Nephron progenitor cell (in vitro differentiated cells): ENCODE data around the gene DGLUCY.
"Not testable (repeated sequence)": the region's sequence is repeated elsewhere in the genome, so short reads cannot be mapped to it uniquely, and the experiment has no call there.

Experiments used
- DNase-seq: peaks from one replicate; pipeline ENCODE4 v3.0.0; 2021
- H3K27ac Mint-ChIP-seq: 2 replicates; pipeline ENCODE4 v1.8.0; 2021; ENCODE audit warnings: mild to moderate bottlenecking, moderate library complexity, mixed read lengths
- H3K27me3 Mint-ChIP-seq: 2 replicates; pipeline ENCODE4 v1.8.0; 2021; ENCODE audit warnings: mild to moderate bottlenecking, low read depth, mixed read lengths; ENCODE audit not compliant: poor library complexity
- H3K36me3 Mint-ChIP-seq: 2 replicates; pipeline ENCODE4 v1.8.0; 2021; ENCODE audit warnings: low read depth, mixed read lengths
- H3K4me1 Mint-ChIP-seq: 2 replicates; pipeline ENCODE4 v1.8.0; 2021; ENCODE audit warnings: mixed read lengths
- H3K4me3 Mint-ChIP-seq: 2 replicates; pipeline ENCODE4 v1.8.0; 2021; ENCODE audit warnings: mild to moderate bottlenecking, moderate library complexity, mixed read lengths
- H3K9me3 Mint-ChIP-seq: 2 replicates; pipeline ENCODE4 v1.8.0; 2021; ENCODE audit warnings: mild to moderate bottlenecking, moderate library complexity, mixed read lengths
- TF ChIP-seq, protein P1 (sequence below): fragments of 200-600 bp; sonication (generic); IDR thresholded peaks from 2 replicates; pipeline ENCODE4 v1.5.0; 2021; ENCODE audit warnings: antibody characterized with exemption

Gene DGLUCY

DNA sequence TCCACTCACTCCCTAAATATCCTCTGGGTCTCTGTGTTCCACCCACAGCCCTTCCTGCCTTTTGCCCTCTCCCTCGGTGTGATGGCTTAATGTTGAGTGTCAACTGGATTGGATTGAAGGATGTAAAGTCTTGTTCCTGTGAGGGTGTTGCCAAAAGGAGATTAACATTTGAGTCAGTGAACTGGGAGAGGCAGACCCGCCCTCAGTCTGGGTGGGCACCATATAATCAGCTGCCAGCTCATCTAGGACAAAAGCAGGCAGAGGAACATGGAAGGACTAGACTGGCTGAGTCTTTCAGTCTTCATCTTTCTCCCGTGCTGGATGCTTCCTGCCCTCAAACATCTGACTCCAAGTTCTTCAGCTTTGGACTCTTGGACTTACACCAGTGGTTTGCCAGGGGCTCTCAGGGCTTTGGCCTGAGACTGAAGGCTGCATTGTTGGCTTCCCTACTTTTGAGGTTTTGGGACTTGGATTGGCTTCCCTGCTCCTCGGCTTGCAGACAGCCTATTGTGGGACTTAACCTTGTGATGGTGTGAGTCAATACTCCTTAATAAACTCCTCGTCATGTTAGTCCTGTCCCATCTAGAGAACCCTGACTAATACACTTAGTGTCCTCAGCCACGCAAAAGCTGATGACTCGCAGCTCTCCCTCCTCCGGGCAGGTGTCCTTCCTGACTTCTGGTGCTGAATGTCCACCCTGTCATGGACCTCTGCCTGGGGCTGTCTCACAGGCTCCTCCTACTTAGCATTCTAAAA, 5.9 kb downstream of the DGLUCY start:
- no peak for DNase-seq
- Mint-ChIP-seq H3K4me3 (no peak overlapping the region), H3K9me3 (peaks cover 21% of the 10 kb centered on the region), H3K27me3 (peaks cover 6% of the 10 kb centered on the region), H3K27ac (peak overlapping the region; percentile 72), H3K36me3 (peaks cover 45% of the 10 kb centered on the region), H3K4me1 (peaks cover 17% of the 10 kb centered on the region)
- TF ChIP-seq, protein P1, sequence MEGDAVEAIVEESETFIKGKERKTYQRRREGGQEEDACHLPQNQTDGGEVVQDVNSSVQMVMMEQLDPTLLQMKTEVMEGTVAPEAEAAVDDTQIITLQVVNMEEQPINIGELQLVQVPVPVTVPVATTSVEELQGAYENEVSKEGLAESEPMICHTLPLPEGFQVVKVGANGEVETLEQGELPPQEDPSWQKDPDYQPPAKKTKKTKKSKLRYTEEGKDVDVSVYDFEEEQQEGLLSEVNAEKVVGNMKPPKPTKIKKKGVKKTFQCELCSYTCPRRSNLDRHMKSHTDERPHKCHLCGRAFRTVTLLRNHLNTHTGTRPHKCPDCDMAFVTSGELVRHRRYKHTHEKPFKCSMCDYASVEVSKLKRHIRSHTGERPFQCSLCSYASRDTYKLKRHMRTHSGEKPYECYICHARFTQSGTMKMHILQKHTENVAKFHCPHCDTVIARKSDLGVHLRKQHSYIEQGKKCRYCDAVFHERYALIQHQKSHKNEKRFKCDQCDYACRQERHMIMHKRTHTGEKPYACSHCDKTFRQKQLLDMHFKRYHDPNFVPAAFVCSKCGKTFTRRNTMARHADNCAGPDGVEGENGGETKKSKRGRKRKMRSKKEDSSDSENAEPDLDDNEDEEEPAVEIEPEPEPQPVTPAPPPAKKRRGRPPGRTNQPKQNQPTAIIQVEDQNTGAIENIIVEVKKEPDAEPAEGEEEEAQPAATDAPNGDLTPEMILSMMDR, result no peak

GRCh38 chr14:91123201-91123600, 9.3 kb downstream of the DGLUCY start:
- TF ChIP-seq, protein P1, result no peak
- Mint-ChIP-seq H3K27me3 (peaks cover 10% of the 10 kb centered on the region), H3K36me3 (peaks cover 58% of the 10 kb centered on the region), H3K9me3 (peaks cover 24% of the 10 kb centered on the region), H3K27ac (peak overlapping the region; percentile 59), H3K4me1 (peaks cover 20% of the 10 kb centered on the region), H3K4me3 (no peak overlapping the region)
- no peak for DNase-seq

DNA sequence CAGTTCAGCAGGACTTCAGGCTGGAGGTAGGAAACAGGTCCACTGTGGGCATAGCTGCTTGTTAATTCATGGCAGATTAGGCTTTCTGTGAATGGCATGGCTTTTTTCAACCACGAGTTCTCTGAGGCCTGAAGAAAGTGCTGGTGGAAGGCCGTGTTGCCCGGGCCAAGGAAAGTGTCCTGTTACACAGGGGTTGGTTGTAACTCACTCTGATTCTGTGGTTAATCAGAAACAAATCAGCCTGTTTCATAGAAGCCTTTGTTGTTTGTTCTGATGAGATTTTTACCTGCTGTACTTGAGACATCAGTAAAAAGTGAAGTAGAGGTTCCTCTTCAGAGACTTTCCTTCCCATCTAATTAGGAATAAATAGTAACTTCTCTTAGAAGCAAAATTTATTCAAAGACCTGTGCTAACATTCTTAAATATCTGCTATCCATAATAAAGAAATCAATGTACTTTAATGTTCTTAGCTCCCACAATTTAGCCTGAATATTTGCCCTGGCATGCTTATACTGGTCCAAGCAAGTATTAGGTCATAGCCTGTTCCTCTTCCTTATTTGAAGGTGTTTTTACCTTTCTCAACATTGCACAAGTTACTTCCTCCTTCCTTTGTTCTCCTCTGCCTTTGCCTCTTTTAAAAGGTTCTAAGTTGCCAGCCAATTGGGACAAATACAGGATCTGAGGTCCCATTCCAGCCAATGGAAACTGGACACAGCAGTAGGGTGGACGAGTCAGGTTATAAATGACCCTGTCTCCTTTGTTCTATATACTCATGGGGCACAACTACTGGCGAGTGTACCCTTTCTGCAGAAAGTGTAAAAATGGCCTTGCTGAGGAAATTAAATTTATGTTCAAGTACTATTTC, 10.8 kb downstream of the DGLUCY start:
- DNase-seq, H3K27me3 Mint-ChIP-seq, H3K4me3 Mint-ChIP-seq: not testable (repeated sequence)
- peaks cover 50% of the 10 kb centered on the region for H3K36me3 Mint-ChIP-seq
- peak overlapping the region; percentile 53 for H3K27ac Mint-ChIP-seq
- H3K9me3 Mint-ChIP-seq, result peaks cover 13% of the 10 kb centered on the region
- H3K4me1 Mint-ChIP-seq, result peaks cover 20% of the 10 kb centered on the region

- Mint-ChIP-seq H3K27me3 (peaks cover 4% of the 10 kb centered on the region), H3K36me3 (peaks cover 44% of the 10 kb centered on the region), H3K4me3 (no peak overlapping the region), H3K9me3 (peaks cover 13% of the 10 kb centered on the region), H3K4me1 (peaks cover 20% of the 10 kb centered on the region), H3K27ac (peak overlapping the region; percentile 53)
- DNase-seq, result no peak
- TF ChIP-seq, protein P1, result no peak
Measured at GRCh38 chr14:91125271-91125660, 11.4 kb downstream of the DGLUCY start.

DNA sequence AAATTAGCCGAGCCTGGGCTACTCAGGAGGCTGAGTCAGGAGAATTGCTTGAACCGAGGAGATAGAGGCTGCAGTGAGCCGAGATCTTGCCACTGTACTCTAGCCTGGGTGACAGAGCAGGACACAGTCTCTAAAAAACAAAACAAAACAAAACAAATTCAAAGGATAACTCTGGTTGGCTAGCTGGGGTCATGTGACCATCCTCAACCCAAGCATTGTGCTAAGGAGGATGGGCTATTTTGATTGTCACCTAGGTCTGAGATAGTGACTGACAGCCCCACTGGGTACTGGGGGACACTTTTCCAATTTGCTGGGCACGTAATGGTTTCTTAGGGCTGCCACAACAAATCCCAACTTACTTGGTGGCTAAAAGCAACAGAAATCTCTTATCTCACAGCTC, 11.9 kb downstream of the DGLUCY start:
- peaks cover 13% of the 10 kb centered on the region for H3K9me3 Mint-ChIP-seq
- no peak overlapping the region for H3K4me3 Mint-ChIP-seq

DNA sequence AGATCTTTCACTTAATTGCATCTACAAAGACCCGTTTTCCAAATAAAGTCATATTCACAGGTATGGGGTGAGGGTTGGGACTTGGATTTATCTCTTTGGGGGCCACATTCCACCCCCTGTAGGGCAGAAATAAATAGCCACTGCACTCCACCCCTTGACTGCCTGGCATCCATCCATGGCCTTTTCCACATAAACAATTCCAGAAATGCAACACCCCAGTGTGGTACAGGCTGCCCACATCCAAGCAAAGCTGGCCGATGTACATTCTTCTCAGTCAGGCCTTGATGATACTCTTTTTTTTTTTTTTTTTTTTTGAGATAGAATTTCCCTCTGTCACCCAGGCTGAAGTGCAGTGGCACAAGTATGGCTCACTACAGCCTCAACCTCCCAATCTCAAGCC, 12.9 kb downstream of the DGLUCY start:
- no peak for DNase-seq
- peaks cover 20% of the 10 kb centered on the region for H3K4me1 Mint-ChIP-seq
- peaks cover 4% of the 10 kb centered on the region for H3K27me3 Mint-ChIP-seq
- peaks cover 51% of the 10 kb centered on the region for H3K36me3 Mint-ChIP-seq
- TF ChIP-seq, protein P1, result no peak
- peaks cover 13% of the 10 kb centered on the region for H3K9me3 Mint-ChIP-seq
- no peak overlapping the region for H3K4me3 Mint-ChIP-seq
- H3K27ac Mint-ChIP-seq, result no peak overlapping the region

More for the DNA sequence above, 11.9 kb downstream of the DGLUCY start:
- H3K36me3 Mint-ChIP-seq, result peaks cover 45% of the 10 kb centered on the region
- TF ChIP-seq, protein P1, result no peak
- H3K27ac Mint-ChIP-seq, result no peak overlapping the region
- H3K27me3 Mint-ChIP-seq, result peaks cover 4% of the 10 kb centered on the region
- peaks cover 20% of the 10 kb centered on the region for H3K4me1 Mint-ChIP-seq
- DNase-seq, result no peak
